Panc1 (cell line): ENCODE measurements around the gene MARK3. TPM values are rescaled to one million over a fixed set of nuclear protein-coding genes. Genes with fewer than 3 reads are reported as not detected.

Experiments used
- ATAC-seq: fragments of 200-7000 bp; cut with Tn5 transposase; 2 replicates; pipeline ENCODE4 v1.9.1; 2020; ENCODE audit warnings: mild to moderate bottlenecking, moderate library complexity
- BruUV-seq: library from RNA; stranded (reverse); fragments of 400-500 nt; replicated peaks from 2 replicates; lab custom pipeline; 2021; lab: Mats Ljungman, UMichigan
- CTCF ChIA-PET: fragments of 300-600 bp; sonication (Branson Sonifier 250); formaldehyde crosslinking; loops from one replicate; lab custom pipeline; 2022; ENCODE audit warnings: antibody characterized with exemption; lab: Charles Lee
- POLR2A ChIA-PET: fragments of 300-600 bp; sonication (Branson Sonifier 250); formaldehyde crosslinking; loops from one replicate; lab custom pipeline; 2022; ENCODE audit warnings: antibody characterized with exemption; lab: Charles Lee
- DNase-seq: peaks from one replicate; pipeline ENCODE4 v3.0.0-alpha.2; 2010; ENCODE audit warnings: low read depth, low spot score
- H3K27ac ChIP-seq: 2 replicates; pipeline ENCODE4 v1.5.1; 2011; ENCODE audit warnings: mild to moderate bottlenecking, low read length, inconsistent platforms
- H3K27me3 ChIP-seq: fragments of 200-500 bp; sonication (Bioruptor generic); 2 replicates; pipeline ENCODE4 v1.6.0; 2014; ENCODE audit warnings: low read length, inconsistent platforms; ENCODE audit not compliant: control insufficient read depth, insufficient read depth
- H3K36me3 ChIP-seq: fragments of 200-500 bp; sonication (Bioruptor generic); 2 replicates; pipeline ENCODE4 v1.5.1; 2014; ENCODE audit warnings: inconsistent platforms, mild to moderate bottlenecking, low read length, moderate library complexity; ENCODE audit not compliant: control insufficient read depth, insufficient read depth
- H3K4me1 ChIP-seq: 2 replicates; pipeline ENCODE4 v1.5.1; 2011; ENCODE audit warnings: inconsistent platforms, mild to moderate bottlenecking, low read length, moderate library complexity; ENCODE audit not compliant: control insufficient read depth, insufficient read depth
- H3K4me3 ChIP-seq, 2 experiments: 2 replicates each; pipeline ENCODE4 v1.5.1; 2011 to 2012; ENCODE audit warnings: low read depth in 2 of 2, low read length in 2 of 2, mild to moderate bottlenecking in 2 of 2, inconsistent platforms in 1 of 2, moderate library complexity in 1 of 2
- H3K9me3 ChIP-seq: fragments of 200-500 bp; sonication (Bioruptor generic); 2 replicates; pipeline ENCODE4 v1.5.1; 2014; ENCODE audit warnings: low read depth, mild to moderate bottlenecking, inconsistent platforms, low read length, moderate library complexity; ENCODE audit not compliant: control insufficient read depth, insufficient read depth
- POLR2AphosphoS5 ChIP-seq: IDR thresholded peaks from 2 replicates; pipeline ENCODE4 v1.6.1; 2012; ENCODE audit warnings: mild to moderate bottlenecking, low read depth, low read length, moderate library complexity
- SIN3A ChIP-seq: IDR thresholded peaks from 2 replicates; pipeline ENCODE4 v1.6.1; 2012; ENCODE audit warnings: low read depth, mild to moderate bottlenecking, low read length, moderate library complexity, borderline replicate concordance; ENCODE audit not compliant: insufficient read depth
- TCF7L2 ChIP-seq: IDR thresholded peaks from 2 replicates; pipeline ENCODE4 v1.6.1; 2011; ENCODE audit warnings: mild to moderate bottlenecking, low read depth, low read length, inconsistent platforms
- in situ Hi-C: cut with HindIII; loops from 2 replicates; pipeline ENCODE4 v1.10.0; 2016; ENCODE audit warnings: low sequenced_read_pairs, low pct_unique_long_range_greater_than_20kb
- intact Hi-C: fragments of 100-400 bp; cut with micrococcal nuclease; formaldehyde crosslinking; loops from one replicate; pipeline ENCODE4 v1.10.0; 2022; ENCODE audit not compliant: unreplicated experiment
- total RNA-seq: library from RNA; stranded (reverse); gene quantifications from one replicate; pipeline ENCODE4 v1.2.1, GENCODE V29; 2021; ENCODE audit not compliant: unreplicated experiment
- TF ChIP-seq, protein P1 (sequence below): fragments of 450-650 bp; IDR thresholded peaks from 2 replicates; pipeline ENCODE4 v1.5.1; 2017; ENCODE audit warnings: mild to moderate bottlenecking
- TF ChIP-seq, protein P2 (sequence below), 2 experiments: IDR thresholded peaks; 2 replicates each; pipeline ENCODE4 v1.6.1; 2011 to 2012; ENCODE audit warnings: low read depth in 2 of 2, control low read depth in 1 of 2, low read length in 1 of 2, mild to moderate bottlenecking in 1 of 2, moderate library complexity in 1 of 2; ENCODE audit not compliant: insufficient read depth in 1 of 2

MARK3 gene
- total RNA-seq, 1 experiment from 2014 or later: 56.1 TPM

DNA sequence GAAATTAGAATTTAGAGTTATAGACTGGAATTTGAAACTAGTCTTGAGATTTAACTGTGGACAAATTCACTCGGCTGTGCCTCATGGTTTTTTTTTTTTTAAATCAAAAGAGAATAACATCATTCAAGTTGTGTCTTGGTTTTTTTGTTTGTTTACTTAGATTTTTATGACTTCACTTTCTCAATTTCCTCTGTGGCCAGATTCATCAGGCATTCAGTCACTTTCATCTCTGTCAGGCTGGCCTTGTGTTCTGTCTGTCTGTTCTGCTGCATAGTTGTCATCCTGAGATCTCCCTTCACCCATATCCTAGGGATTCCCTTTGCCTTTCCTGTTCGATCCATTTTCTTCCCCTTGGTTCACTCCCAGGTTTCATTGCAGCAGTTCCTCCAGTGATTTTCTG is 10.0 kb downstream of the MARK3 start:
- intact Hi-C loops (no loop called here), in situ Hi-C loops (no loop called here)
- no TSS peak for BruUV-seq
- no peak overlapping the region for H3K4me3 ChIP-seq
- CTCF ChIA-PET: no interaction called here
- no peak for DNase-seq
- no peak overlapping the region for H3K27ac ChIP-seq
- POLR2A ChIA-PET: no interaction called here
- no peaks in the 10 kb centered on the region for H3K36me3 ChIP-seq
- TF ChIP-seq, protein P1, sequence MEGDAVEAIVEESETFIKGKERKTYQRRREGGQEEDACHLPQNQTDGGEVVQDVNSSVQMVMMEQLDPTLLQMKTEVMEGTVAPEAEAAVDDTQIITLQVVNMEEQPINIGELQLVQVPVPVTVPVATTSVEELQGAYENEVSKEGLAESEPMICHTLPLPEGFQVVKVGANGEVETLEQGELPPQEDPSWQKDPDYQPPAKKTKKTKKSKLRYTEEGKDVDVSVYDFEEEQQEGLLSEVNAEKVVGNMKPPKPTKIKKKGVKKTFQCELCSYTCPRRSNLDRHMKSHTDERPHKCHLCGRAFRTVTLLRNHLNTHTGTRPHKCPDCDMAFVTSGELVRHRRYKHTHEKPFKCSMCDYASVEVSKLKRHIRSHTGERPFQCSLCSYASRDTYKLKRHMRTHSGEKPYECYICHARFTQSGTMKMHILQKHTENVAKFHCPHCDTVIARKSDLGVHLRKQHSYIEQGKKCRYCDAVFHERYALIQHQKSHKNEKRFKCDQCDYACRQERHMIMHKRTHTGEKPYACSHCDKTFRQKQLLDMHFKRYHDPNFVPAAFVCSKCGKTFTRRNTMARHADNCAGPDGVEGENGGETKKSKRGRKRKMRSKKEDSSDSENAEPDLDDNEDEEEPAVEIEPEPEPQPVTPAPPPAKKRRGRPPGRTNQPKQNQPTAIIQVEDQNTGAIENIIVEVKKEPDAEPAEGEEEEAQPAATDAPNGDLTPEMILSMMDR: no peak
- TF ChIP-seq POLR2AphosphoS5 (no peak), TCF7L2 (no peak), SIN3A (no peak)
- TF ChIP-seq, protein P2, sequence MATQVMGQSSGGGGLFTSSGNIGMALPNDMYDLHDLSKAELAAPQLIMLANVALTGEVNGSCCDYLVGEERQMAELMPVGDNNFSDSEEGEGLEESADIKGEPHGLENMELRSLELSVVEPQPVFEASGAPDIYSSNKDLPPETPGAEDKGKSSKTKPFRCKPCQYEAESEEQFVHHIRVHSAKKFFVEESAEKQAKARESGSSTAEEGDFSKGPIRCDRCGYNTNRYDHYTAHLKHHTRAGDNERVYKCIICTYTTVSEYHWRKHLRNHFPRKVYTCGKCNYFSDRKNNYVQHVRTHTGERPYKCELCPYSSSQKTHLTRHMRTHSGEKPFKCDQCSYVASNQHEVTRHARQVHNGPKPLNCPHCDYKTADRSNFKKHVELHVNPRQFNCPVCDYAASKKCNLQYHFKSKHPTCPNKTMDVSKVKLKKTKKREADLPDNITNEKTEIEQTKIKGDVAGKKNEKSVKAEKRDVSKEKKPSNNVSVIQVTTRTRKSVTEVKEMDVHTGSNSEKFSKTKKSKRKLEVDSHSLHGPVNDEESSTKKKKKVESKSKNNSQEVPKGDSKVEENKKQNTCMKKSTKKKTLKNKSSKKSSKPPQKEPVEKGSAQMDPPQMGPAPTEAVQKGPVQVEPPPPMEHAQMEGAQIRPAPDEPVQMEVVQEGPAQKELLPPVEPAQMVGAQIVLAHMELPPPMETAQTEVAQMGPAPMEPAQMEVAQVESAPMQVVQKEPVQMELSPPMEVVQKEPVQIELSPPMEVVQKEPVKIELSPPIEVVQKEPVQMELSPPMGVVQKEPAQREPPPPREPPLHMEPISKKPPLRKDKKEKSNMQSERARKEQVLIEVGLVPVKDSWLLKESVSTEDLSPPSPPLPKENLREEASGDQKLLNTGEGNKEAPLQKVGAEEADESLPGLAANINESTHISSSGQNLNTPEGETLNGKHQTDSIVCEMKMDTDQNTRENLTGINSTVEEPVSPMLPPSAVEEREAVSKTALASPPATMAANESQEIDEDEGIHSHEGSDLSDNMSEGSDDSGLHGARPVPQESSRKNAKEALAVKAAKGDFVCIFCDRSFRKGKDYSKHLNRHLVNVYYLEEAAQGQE (IDR thresholded peaks at IDR 0.05; ENCODE audit: insufficient read depth in 1 of 2, low read depth in 2 of 2, low read length in 1 of 2): no peak
- peaks cover 36% of the 10 kb centered on the region for H3K4me1 ChIP-seq
- H3K9me3 ChIP-seq: no peaks in the 10 kb centered on the region
- no peaks in the 10 kb centered on the region for H3K27me3 ChIP-seq
- no peak for ATAC-seq

- no peak for DNase-seq
- ATAC-seq: no peak
- BruUV-seq: no TSS peak
- Histone ChIP-seq H3K36me3 (no peaks in the 10 kb centered on the region), H3K9me3 (no peaks in the 10 kb centered on the region), H3K27me3 (no peaks in the 10 kb centered on the region), H3K4me3 (no peak overlapping the region), H3K4me1 (peaks cover 35% of the 10 kb centered on the region), H3K27ac (no peak overlapping the region)
- TF ChIP-seq SIN3A: no peak
- TF ChIP-seq, protein P2 (IDR thresholded peaks at IDR 0.05; ENCODE audit: insufficient read depth in 1 of 2, low read depth in 2 of 2, low read length in 1 of 2): no peak
- no peak for TF ChIP-seq TCF7L2
- no peak for TF ChIP-seq POLR2AphosphoS5
- TF ChIP-seq, protein P1: no peak
- CTCF ChIA-PET: interaction anchor here (0.6 kb wide), 1 partner anchor 437 kb away, joined by 5 read pairs; no protein-coding TSS in a partner anchor
- intact Hi-C loops: no loop called here
- POLR2A ChIA-PET: no interaction called here
- in situ Hi-C loops: no loop called here
Measured at GRCh38 chr14:103396463-103396862, 11.2 kb downstream of the MARK3 start.
